Activated T-helper 1 cell treated with Interleukin-2 at 50 U/mL for 16 hours (primary cell): ENCODE data around the gene DVL2.
A peak's percentile ranks its signal among the peaks of the same experiment; 100 is the strongest.

ENCODE experiments used
- DNase-seq: peaks from one replicate; pipeline ENCODE4 v3.0.0-alpha.2; 2020; ENCODE audit warnings: low read depth

Gene DVL2

GRCh38 chr17:7219229-7219811, 15.0 kb downstream of the DVL2 start:
- DNase-seq, result no peak

- DNase-seq, result no peak
These were observed 15.6 kb downstream of the DVL2 start for GRCh38 chr17:7218758-7219157.

- no peak for DNase-seq
These were observed 16.2 kb downstream of the DVL2 start for GRCh38 chr17:7218166-7218565.

- DNase-seq, result no peak
These were observed 17.0 kb downstream of the DVL2 start for GRCh38 chr17:7217113-7217987.

- no peak for DNase-seq
These were observed 17.8 kb downstream of the DVL2 start for GRCh38 chr17:7216242-7217112.

- DNase-seq, result no peak
These were observed 18.6 kb downstream of the DVL2 start for GRCh38 chr17:7215652-7216180.

- DNase-seq, result no peak
These were observed 19.1 kb downstream of the DVL2 start for GRCh38 chr17:7215136-7215638.

GRCh38 chr17:7214300-7215135, 19.8 kb downstream of the DVL2 start:
- DNase-seq, result peak; percentile 97

GRCh38 chr17:7213895-7214299, 20.4 kb downstream of the DVL2 start:
- DNase-seq, result peak; percentile 52

- DNase-seq, result no peak
These were observed 22.6 kb downstream of the DVL2 start for GRCh38 chr17:7211491-7212273.

GRCh38 chr17:7208754-7209460, 25.4 kb downstream of the DVL2 start:
- no peak for DNase-seq

- no peak for DNase-seq
These were observed 26.2 kb downstream of the DVL2 start for GRCh38 chr17:7208027-7208571.

- no peak for DNase-seq
These were observed 27.0 kb downstream of the DVL2 start for GRCh38 chr17:7207120-7208001.

- no peak for DNase-seq
These were observed 28.8 kb downstream of the DVL2 start for GRCh38 chr17:7205561-7205960.

- DNase-seq, result peak; percentile 89
These were observed 29.4 kb downstream of the DVL2 start for GRCh38 chr17:7204828-7205461.

- no peak for DNase-seq
These were observed 30.0 kb downstream of the DVL2 start for GRCh38 chr17:7204336-7204735.

- no peak for DNase-seq
These were observed 30.9 kb downstream of the DVL2 start for GRCh38 chr17:7203391-7203790.
